Thoracic aorta (tissue), 2 donors: ENCODE data around the gene ZDHHC4. TPM values are rescaled to one million over a fixed set of nuclear protein-coding genes. Genes with fewer than 3 reads are reported as not detected.
A peak's percentile ranks its signal among the peaks of the same experiment; 100 is the strongest.
"Not testable (repeated sequence)": the region's sequence is repeated elsewhere in the genome, so short reads cannot be mapped to it uniquely, and the experiment has no call there.

ENCODE experiments used
- ATAC-seq: fragments of 150-250 bp; one replicate; pipeline ENCODE4 v1.8.0; 2017; ENCODE audit warnings: low read depth; ENCODE audit not compliant: insufficient number of reproducible peaks, low FRiP score
- DNase-seq: peaks from one replicate; pipeline ENCODE4 v3.0.0-alpha.2; 2020; ENCODE audit warnings: low spot score
- H3K27ac ChIP-seq, 2 donors: fragments of 200-600 bp; sonication (generic); 1 replicate in 1 of 2; 2 replicates in 1 of 2; pipeline ENCODE4 v1.5.1; 2016; ENCODE audit warnings: mild to moderate bottlenecking in 2 of 2, moderate library complexity in 2 of 2
- H3K27me3 ChIP-seq: fragments of 200-600 bp; sonication (generic); replicated peaks from 2 replicates; pipeline ENCODE4 v1.6.0; 2016; ENCODE audit warnings: mild to moderate bottlenecking; ENCODE audit not compliant: insufficient read depth
- H3K36me3 ChIP-seq: fragments of 200-600 bp; sonication (generic); one replicate; pipeline ENCODE4 v1.5.1; 2016
- H3K4me1 ChIP-seq, 2 donors: fragments of 200-600 bp; sonication (generic); 1 replicate in 1 of 2; 2 replicates in 1 of 2; pipeline versions ENCODE4 v1.5.1 to v1.6.0; 2016; ENCODE audit warnings: low read depth in 2 of 2, mild to moderate bottlenecking in 1 of 2; ENCODE audit not compliant: control insufficient read depth in 1 of 2
- H3K4me3 ChIP-seq: fragments of 200-600 bp; sonication (generic); 2 replicates; pipeline ENCODE4 v1.5.1; 2016; ENCODE audit warnings: mild to moderate bottlenecking
- H3K9me3 ChIP-seq: fragments of 200-600 bp; sonication (generic); 2 replicates; pipeline ENCODE4 v1.5.1; 2016
- total RNA-seq, 2 donors: library from RNA; depleted of rRNA; stranded (reverse); fragments of >200 nt; gene quantifications; one replicate each; pipeline versions ENCODE4 v1.1.0 to v1.2.3, GENCODE V29; 2016
- TF ChIP-seq, protein P1 (sequence below): fragments of 200-600 bp; sonication (generic); IDR thresholded peaks from one replicate; pipeline ENCODE4 v1.5.1; 2019; ENCODE audit warnings: antibody characterized with exemption

Gene ZDHHC4
- total RNA-seq, 2 donors from 2014 or later: 35.3 to 101 TPM

GRCh38 chr7:6579446-6579845 lies 2.2 kb downstream of the ZDHHC4 start:
- no peak for ATAC-seq
- TF ChIP-seq, protein P1, sequence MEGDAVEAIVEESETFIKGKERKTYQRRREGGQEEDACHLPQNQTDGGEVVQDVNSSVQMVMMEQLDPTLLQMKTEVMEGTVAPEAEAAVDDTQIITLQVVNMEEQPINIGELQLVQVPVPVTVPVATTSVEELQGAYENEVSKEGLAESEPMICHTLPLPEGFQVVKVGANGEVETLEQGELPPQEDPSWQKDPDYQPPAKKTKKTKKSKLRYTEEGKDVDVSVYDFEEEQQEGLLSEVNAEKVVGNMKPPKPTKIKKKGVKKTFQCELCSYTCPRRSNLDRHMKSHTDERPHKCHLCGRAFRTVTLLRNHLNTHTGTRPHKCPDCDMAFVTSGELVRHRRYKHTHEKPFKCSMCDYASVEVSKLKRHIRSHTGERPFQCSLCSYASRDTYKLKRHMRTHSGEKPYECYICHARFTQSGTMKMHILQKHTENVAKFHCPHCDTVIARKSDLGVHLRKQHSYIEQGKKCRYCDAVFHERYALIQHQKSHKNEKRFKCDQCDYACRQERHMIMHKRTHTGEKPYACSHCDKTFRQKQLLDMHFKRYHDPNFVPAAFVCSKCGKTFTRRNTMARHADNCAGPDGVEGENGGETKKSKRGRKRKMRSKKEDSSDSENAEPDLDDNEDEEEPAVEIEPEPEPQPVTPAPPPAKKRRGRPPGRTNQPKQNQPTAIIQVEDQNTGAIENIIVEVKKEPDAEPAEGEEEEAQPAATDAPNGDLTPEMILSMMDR: no peak
- Histone ChIP-seq H3K4me1 (peaks cover 4 to 15% of the 10 kb centered on the region in 2 donors), H3K27me3 (no peaks in the 10 kb centered on the region), H3K27ac (no peak overlapping the region), H3K9me3 (no peaks in the 10 kb centered on the region), H3K4me3 (no peak overlapping the region), H3K36me3 (peaks cover 9% of the 10 kb centered on the region)
- no peak for DNase-seq

DNA sequence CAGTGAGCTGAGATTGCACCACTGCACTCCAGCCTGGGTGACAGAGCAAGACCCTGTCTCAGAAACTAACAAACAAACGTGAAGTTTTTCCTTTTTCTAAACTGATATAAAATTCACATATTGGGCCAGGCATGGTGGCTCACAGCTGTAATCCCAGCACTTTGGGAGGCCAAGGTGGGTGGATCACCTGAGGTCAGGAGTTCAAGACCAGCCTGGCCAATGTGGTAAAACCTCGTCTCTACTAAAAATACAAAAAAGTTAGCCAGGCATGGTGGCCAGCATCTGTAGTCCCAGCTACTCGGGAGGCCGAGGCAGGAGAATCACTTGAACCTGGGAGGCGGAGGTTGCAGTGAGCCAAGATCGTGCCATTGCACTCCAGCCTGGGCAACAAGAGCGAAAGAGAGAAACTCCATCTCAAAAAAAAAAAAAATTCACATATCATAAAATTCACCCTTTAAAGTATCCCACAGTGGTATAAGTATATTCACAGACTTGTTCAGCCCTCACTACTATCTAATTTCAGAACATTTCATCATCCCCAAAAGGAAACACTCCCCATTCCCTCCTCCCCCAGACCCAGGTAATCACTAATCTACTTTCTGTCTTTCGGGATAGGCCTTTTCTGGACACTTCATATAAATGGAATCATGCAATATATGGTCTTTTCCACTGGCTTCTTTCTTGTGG lies 8.6 kb downstream of the ZDHHC4 start:
- DNase-seq, H3K27ac ChIP-seq, ATAC-seq, H3K9me3 ChIP-seq, H3K4me3 ChIP-seq, H3K27me3 ChIP-seq: not testable (repeated sequence)
- Histone ChIP-seq H3K36me3 (peaks cover 19% of the 10 kb centered on the region), H3K4me1 (peaks cover 5 to 10% of the 10 kb centered on the region in 2 donors)

GRCh38 chr7:6588566-6588965 lies 11.3 kb downstream of the ZDHHC4 start:
- ATAC-seq: no peak
- DNase-seq: no peak
- Histone ChIP-seq H3K27ac (no peak overlapping the region), H3K4me3 (no peak overlapping the region), H3K36me3 (peaks cover 26% of the 10 kb centered on the region), H3K27me3 (no peaks in the 10 kb centered on the region), H3K9me3 (no peaks in the 10 kb centered on the region), H3K4me1 (peaks cover 11 to 24% of the 10 kb centered on the region in 2 donors)
- TF ChIP-seq, protein P1: no peak

DNA sequence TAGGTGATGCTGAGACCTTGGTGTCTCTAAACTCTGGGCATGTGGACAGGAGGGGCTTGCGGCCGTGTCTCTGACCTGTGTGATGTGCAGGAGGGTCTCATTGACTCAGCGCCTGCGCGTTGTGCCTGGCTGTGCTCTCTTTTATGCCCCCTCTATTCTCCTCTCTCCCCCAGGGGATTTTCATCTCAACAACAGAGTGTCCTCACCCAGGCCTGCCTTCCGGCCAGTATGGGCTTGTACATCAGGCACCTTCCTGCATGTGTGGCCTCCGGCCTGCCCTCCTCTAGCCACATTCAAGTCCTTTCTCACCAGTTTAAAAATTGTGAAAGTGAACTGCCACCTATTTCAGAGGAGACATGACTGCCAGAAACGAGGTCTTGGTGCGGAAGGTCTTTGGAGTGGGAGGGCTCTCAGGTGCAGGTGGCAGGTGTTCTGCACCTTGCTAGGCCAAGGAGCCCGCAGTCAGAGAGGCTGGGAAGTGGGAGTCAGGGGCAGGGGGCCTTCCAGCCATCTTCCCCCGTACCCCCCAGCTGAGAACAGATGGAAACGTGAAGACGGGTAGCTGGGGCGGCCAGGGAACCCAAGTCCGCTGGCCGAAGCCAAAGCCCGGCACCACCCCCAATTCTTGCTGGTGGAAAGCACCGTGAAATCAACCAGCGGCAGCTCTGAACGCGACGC lies 12.0 kb downstream of the ZDHHC4 start:
- TF ChIP-seq, protein P1: no peak
- Histone ChIP-seq H3K27ac (peak overlapping the region in 1 of 2 donors; percentile 44), H3K4me1 (peaks cover 11 to 24% of the 10 kb centered on the region in 2 donors), H3K9me3 (no peaks in the 10 kb centered on the region), H3K27me3 (no peaks in the 10 kb centered on the region), H3K4me3 (peak overlapping the region; percentile 95), H3K36me3 (peaks cover 33% of the 10 kb centered on the region)
- ATAC-seq (no peak), DNase-seq (no peak)

DNA sequence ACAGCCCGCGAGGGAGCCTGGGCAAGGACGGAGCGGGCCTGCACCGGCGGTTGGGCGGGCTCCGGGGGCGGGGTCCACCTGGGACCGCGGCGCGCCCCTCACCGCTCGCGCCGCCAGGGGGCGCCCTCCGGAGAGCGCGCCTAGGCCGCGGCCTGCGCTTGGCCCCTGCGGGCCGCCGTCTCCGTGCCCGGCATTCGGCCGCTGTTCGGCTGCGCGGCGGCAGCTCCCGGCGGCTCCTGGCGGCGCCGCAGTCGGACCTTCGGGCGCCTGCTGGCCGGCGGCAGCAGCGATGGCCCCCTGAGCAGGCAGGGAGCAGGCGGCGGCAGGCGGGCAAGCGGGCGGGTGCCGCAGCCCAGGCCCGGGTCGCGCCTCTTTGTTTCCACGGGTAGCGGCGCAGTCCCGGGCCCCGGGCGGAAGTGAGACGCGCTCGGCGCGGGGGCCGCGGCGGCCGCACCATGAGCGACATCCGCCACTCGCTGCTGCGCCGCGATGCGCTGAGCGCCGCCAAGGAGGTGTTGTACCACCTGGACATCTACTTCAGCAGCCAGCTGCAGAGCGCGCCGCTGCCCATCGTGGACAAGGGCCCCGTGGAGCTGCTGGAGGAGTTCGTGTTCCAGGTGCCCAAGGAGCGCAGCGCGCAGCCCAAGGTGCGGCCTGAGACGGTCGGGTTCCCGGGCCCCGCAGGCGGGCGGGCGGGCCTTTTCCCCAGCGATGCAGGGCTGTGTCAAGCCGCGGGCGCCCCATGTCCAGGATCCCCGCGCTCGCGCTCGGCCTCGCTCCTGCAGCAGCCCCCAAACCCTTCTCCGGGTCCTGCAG lies 12.8 kb downstream of the ZDHHC4 start, which contains the start of gene INTS15:
TSS of gene INTS15 (plus strand) at position 193 of the 816 bp plus-strand sequence. CDS start at position 456, 263 bp downstream.
- Histone ChIP-seq H3K9me3 (no peaks in the 10 kb centered on the region), H3K27me3 (no peaks in the 10 kb centered on the region), H3K27ac (peak within 1 kb of the TSS; percentile 81 to 82), H3K4me3 (peak within 1 kb of the TSS; percentile 95), H3K36me3 (peaks cover 34% of the 10 kb centered on the region), H3K4me1 (peaks cover 11 to 24% of the 10 kb centered on the region in 2 donors)
- ATAC-seq (peak; percentile 91), DNase-seq (no peak)
- TF ChIP-seq, protein P1: peak; percentile 63
